GM13976 (cell line): Measurements from ENCODE around the gene OTC.

Source experiments
- DNase-seq: peaks from one replicate; pipeline ENCODE4 v3.0.0; 2012; ENCODE audit warnings: low spot score
- in situ Hi-C: fragments of 300-500 bp; cut with MboI; formaldehyde crosslinking; loops from one replicate; pipeline ENCODE4 v1.12.0; 2022; ENCODE audit warnings: low sequenced_read_pairs, mixed read lengths, inconsistent platforms; ENCODE audit not compliant: unreplicated experiment
- TF ChIP-seq, protein P1 (sequence below): IDR thresholded peaks from 2 replicates; pipeline ENCODE4 v1.5.1; 2012; ENCODE audit warnings: borderline replicate concordance, mild to moderate bottlenecking; ENCODE audit not compliant: insufficient read depth; ENCODE audit errors: extremely low read depth, missing control alignments, control extremely low read depth

OTC gene

DNA sequence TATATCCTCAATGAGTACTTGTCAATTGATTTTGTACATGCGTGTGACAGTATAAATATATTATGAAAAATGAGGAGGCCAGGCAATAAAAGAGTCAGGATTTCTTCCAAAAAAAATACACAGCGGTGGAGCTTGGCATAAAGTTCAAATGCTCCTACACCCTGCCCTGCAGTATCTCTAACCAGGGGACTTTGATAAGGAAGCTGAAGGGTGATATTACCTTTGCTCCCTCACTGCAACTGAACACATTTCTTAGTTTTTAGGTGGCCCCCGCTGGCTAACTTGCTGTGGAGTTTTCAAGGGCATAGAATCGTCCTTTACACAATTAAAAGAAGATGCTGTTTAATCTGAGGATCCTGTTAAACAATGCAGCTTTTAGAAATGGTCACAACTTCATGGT is at the start of gene OTC:
TSS of gene OTC (plus strand) at position 243 of the 400 bp plus-strand sequence. CDS start at position 336, 93 bp downstream.
- TF ChIP-seq, protein P1, sequence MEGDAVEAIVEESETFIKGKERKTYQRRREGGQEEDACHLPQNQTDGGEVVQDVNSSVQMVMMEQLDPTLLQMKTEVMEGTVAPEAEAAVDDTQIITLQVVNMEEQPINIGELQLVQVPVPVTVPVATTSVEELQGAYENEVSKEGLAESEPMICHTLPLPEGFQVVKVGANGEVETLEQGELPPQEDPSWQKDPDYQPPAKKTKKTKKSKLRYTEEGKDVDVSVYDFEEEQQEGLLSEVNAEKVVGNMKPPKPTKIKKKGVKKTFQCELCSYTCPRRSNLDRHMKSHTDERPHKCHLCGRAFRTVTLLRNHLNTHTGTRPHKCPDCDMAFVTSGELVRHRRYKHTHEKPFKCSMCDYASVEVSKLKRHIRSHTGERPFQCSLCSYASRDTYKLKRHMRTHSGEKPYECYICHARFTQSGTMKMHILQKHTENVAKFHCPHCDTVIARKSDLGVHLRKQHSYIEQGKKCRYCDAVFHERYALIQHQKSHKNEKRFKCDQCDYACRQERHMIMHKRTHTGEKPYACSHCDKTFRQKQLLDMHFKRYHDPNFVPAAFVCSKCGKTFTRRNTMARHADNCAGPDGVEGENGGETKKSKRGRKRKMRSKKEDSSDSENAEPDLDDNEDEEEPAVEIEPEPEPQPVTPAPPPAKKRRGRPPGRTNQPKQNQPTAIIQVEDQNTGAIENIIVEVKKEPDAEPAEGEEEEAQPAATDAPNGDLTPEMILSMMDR = no peak
- in situ Hi-C loops = no loop called here
- no peak for DNase-seq

DNA sequence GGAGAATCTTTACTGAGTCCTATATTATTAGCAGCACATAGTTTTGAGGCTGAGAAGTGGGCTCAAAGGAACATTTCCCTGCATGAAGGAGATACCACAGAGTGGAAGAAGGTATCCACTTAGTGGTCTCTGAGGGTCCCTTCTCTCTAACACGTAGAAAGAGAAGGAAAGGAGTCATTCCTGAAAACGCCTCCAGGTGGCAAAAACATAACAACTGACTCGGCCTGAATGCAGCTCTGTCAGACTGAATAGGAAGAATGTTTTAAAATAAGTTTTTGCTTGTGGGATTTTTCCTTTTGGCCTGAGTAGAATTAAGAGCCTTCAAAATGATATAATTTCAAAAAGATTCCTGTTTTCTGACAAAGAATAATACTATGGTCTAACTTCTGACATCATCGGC is 48.4 kb upstream of the OTC start:
- no peak for DNase-seq
- in situ Hi-C loops = no loop called here
- TF ChIP-seq, protein P1 = no peak

DNA sequence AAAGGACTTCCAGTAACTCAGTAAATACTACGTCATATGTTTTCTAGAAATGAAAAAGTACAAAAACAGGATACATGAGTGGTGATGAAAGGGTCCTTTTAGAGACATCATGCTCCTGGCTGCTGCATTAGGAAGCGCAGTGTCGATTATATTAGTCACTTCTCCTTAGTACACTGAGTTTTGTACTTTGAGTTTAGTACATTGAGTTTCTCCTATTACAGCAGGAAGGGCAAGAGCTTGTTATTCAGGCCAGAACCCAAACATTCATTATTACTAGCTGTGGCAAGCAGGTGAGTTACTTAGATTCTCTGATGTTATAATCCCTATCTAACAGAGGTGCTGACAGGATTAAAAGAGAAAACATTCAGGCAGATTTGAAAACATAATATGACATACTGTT is 46.4 kb upstream of the OTC start:
- no peak for DNase-seq
- TF ChIP-seq, protein P1 = no peak
- in situ Hi-C loops = no loop called here

DNA sequence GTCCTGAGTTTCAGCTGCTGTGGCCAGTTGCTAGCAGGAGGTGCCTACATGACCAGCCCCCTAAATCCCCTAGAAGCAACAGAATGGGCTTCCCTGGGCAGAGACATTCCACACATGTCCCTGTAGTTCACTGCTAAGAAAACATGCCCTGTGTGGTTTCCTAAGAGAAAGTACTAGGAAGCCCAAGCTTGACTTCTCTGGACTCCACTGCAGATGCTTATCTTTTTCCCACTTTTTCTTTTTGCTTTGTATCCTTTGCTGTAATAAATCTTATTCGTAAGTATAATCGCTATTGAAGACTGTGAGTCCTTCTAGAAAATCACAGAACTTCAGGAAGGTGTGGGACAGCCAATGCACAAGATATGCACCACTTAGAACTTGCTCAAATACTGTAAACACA is 40.7 kb upstream of the OTC start:
- TF ChIP-seq, protein P1 = no peak
- DNase-seq = no peak
- in situ Hi-C loops = no loop called here

DNA sequence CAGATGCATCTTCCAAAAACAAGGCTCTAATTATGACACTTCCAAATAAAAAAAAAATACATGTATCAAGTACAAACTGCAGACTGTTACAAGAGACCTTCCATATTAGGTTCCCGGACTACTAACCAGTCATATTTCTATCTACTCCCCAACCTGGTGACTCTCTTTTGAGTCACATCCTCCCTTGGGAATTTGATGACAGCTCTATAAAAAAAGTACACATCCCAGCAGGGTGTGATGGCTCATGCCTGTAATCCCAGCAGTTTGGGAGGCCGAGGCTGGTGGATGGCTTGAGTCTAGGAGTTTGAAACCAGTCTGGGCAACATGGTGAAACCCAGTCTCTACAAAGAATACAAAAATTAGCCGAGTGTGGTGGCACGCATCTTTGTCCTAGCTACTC is 40.0 kb upstream of the OTC start:
- no peak for DNase-seq
- TF ChIP-seq, protein P1 = no peak
- in situ Hi-C loops = no loop called here

DNA sequence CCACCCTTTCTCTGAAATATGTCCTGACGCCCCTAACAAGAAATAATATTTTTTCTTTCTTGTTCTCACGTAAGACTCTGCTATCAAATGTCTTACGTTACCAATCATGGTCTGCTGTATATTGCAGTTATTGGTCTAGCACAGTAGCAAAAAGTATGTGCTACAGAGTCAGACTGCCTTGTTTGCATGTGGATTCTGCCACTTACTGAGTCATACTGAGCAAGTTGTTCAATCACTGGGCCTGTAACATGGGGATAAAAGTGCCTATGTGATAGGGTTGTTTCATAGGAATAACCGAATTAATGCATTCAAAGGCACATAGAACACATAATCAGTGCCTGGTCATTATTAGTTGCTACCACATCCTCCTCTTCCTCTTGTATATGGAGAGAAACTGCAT is 39.2 kb upstream of the OTC start:
- in situ Hi-C loops = no loop called here
- TF ChIP-seq, protein P1 = no peak
- no peak for DNase-seq

DNA sequence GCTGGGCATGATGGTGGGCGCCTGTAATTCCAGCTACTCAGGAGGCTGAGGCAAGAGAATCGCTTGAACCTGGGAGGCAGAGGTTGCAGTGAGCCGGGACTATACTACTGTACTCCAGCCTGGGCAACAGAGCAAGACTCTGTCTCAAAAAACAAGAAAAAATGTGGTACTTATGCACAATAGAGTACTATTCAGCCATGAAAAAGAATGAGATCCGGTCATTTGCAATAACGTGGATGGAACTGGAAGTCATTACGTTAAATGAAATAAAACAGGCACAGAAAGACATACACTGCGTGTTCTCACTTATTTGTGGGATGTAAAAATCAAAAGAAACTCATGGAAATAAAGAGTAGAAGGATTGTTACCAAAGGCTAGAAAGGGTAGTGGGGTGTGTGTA is 37.2 kb upstream of the OTC start:
- DNase-seq = no peak
- in situ Hi-C loops = no loop called here
- TF ChIP-seq, protein P1 = no peak
